NCI-H226 (cell line): Measurements from ENCODE around the gene MAP1A.

Experiments
- DNase-seq: peaks from one replicate; pipeline ENCODE4 v3.0.0-alpha.2; 2015

MAP1A gene

DNA sequence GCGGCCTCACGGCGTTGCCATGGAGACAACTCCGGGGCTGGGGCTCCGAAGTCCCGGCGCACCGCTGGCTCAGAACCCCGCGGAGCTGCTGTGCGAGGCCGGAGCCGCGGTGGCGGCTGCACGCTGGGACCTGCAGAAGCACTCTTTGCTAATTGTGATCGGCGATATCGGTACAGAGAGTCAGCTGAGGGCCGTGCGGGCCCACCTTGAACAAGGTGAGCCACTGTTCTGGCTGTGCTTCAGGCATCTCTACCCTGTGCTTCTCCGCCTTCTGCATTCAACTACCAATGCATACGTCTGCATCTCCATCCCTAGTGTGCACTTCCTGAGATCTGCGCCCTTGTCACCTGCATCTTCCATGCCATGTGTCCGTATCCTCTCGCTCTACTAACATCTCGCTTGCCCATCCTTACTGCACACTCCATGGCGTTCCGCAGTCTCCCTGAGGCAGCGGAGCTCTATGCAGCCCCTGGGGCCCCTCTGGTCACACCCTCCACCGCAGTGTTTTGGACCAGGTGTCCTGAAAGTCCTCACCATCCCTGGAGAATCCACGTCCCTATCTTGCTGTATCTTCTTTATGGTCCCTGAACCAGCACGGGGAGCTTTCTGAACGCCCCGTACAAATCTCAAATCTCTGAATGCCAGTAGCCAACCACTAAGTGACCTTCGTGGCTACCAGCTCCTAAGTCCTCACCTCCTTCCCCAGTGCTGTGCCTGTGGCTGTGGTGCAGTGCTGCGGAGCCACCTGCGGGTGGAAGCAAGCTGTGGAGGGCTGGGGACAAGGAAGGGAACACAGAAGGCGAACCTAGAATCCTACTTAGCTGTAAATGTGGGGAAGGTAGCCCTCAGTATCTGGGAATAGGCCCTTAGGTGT, 6.2 kb upstream of the MAP1A start:
- DNase-seq: no peak

DNA sequence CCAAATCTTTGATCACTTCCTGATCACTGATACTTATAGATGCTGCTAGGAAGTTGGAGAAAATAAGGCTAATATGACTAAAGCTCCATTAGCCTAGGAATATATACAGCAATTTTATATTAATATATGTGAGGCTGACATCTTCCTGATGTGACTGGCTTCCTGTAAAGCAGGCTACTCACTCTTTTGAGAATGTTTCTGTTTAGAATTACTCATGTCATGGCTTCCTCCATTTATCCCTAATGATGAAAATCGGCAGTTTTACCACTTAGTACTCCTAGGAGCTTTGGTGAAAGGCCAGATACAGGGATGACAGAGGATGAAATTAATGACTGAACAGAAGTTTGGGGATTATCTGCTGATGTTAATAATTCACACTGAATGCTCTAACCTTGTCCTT, 3.9 kb upstream of the MAP1A start:
- no peak for DNase-seq

DNA sequence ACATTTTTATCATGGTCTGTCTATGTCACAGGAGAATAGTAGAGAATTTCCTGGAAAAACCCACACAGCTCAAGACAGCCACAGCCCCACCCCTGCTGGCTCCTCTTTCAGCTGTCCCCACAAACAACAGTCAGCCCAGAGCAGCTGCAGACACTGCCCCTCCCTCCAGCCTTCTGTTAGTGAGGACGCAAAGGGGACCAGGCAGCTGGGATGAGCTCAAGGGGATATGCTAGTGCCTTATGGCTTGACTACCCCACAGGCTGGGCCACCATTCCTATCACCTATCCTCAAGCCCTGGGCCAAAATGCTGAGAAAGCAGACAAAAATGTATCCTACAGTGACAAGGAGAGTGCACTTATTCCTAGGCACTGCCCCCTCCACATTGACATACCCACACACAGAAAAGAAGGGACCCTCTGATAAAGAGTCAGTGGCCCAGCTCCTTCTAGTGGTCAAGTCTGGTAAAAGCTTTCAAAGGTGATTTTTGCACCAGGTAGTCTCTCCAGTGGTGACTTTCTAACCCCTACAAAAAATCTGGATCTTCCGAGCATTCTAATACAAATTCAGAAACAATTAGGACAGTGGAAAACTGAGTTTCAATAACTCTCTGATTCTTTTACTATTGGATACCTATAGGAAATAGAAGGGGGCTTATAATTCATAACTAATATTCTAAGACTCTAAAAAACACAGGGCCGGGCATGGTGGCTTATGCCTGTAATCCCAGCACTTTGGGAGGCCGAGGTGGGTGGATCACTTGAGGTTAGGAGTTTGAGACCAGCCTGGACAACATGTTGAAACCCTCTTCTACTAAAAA, 3.0 kb upstream of the MAP1A start:
- DNase-seq: no peak

DNA sequence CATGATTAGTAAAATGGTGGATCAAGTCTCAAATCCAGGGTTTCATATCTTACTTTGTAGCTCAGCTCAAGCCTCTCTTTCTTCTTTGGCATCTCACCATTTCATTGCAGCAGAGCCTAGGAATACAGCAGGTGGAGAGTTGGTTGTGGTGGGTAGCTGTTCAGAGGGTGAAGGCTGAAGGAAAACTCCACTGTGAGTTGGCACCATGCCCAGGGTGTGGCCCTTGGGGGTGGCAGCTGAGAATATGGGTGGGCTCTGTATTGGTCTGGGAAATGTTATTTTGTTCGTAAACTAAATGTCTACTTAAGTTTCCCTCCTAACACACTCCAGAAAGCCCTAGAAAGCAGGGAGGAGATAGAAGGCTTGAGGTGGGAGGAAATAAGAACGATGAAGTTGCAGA, 1.7 kb upstream of the MAP1A start:
- DNase-seq: no peak

DNA sequence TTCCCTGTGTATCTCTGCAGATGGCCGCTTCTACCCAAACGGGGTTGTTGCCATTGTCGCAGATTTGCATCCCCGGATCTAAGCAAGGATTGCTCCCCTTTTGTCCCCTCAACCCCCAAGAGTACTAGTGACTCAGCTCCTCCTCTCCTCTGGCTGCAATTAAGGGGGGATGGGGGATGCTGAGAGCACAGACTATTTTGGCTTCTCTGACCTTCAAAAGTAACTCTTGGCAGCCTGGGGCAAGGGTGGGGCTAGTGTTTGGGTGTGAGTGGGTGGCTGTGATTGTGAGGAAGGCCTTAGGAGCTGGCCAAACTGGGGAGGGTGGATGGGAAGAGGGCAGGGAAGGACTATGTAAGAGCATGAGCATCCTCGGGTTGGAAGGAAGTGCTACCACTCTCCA, 1.2 kb upstream of the MAP1A start:
- no peak for DNase-seq

DNA sequence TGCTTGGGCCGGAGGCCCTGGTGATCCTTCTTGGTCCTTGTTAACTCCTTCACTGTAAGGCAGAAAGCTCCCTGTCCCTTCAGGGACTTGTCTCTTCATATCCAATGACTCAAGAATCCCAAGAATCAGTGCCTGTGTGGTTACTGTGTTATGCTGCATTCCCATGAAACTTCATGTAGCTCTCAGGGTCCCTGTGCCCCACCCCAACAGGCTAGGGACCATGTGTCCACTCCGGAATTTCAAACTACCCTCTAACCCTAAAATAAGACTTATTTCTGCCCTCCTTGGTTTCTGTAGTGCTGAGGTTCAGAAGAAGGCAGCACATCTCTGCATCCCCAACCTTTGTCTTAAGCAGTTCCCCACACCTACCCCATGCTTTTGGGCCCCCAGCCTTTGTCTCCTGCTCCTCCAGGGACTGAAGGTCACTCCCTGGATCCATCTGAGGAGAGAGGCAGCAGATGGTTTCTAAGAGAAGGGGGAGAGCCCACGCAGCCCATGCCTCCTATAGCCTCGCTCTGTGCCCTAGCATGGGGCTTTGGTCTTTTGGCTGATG, 531 bp upstream of the MAP1A start:
- no peak for DNase-seq

DNA sequence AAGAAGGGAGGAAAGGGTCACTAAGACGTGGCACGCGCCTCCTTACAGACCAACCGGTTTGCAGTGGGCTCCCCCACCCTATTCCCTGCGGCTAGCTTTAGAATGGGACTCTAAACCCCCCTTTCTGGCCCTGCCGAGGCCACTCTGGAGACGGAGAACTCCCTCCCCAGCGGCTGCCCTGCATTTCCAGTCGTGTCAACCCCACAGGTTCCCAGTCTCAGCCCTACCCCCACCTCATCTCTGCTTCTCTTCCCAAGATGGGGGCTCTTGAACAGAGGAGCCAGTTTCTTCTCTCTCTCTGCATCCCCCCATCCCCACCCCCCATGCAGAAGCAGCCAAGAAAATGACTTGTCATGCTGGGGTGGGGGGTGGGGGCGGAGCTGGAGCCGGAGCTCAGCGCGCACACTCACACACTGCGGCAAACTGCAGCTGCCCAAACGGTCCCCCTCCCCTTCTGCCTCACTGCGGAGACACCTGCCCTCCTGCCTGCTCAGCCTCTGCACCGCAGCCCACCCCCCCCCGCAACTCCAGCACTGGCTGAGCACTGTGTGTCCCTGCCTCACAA, 871 bp downstream of the MAP1A start:
- DNase-seq: no peak

DNA sequence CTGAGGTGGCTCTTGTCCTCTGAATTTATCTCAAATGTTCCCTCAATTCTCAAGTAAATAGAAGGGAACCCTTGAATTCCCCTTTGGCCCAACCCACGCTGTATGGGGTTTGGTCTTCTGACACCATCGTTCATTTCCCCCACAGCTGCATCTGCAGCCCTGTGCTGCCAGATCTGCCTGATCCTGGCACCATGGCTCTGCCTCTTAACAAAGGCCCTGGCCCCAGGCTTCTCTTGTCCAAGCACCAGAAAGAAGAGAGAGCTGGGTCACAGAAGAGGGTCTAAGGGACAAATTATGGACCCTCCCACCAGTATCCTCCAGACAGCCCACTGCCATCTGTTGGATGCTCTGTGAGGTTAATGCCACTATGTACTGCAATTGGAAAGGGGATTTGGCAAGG, 1.8 kb downstream of the MAP1A start:
- DNase-seq: no peak

DNA sequence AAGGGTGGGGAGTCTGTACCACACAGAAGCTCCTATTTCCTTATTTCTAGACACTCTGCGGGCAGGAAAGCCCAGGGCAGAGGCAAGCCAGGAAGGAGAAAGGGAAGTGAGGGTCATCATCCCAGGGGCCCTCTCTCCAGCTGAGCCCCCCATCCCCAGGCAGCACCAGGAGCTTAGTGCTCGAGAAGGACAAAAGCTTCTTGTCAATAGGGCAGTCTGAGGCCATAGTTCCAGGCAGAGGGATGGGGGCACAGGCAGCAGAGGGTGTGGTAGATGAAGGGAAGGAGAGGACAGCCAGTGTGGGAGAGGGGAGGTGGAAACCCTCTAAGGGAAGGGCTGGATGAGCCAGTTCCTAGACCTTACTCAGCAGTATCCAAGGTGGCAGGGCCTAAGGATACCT, 2.7 kb downstream of the MAP1A start:
- DNase-seq: no peak

DNA sequence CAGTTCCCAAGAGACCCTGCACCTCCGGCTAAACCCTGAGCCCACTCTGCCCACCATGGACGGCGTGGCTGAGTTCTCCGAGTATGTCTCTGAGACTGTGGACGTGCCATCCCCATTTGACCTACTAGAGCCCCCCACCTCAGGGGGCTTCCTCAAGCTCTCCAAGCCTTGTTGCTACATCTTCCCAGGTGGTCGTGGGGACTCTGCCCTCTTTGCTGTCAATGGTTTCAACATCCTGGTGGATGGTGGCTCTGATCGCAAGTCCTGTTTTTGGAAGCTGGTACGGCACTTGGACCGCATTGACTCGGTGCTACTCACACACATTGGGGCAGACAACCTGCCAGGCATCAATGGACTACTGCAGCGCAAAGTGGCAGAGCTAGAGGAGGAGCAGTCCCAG, 4.0 kb downstream of the MAP1A start:
- DNase-seq: no peak

DNA sequence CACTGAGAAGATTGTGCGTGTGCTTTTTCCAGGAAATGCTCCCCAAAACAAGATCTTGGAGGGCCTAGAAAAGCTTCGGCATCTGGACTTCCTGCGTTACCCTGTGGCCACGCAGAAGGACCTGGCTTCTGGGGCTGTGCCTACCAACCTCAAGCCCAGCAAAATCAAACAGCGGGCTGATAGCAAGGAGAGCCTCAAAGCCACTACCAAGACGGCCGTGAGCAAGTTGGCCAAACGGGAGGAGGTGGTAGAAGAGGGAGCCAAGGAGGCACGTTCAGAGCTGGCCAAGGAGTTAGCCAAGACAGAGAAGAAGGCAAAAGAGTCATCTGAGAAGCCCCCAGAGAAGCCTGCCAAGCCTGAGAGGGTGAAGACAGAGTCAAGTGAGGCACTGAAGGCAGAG, 4.8 kb downstream of the MAP1A start:
- no peak for DNase-seq

DNA sequence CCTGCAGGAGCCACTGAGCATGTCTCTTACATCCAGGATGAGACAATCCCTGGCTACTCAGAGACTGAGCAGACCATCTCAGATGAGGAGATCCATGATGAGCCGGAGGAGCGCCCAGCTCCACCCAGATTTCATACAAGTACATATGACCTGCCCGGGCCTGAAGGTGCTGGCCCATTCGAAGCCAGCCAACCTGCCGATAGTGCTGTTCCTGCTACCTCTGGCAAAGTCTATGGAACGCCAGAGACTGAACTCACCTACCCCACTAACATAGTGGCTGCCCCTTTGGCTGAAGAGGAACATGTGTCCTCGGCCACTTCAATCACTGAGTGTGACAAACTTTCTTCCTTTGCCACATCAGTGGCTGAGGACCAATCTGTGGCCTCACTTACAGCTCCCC, 6.2 kb downstream of the MAP1A start:
- DNase-seq: no peak

DNA sequence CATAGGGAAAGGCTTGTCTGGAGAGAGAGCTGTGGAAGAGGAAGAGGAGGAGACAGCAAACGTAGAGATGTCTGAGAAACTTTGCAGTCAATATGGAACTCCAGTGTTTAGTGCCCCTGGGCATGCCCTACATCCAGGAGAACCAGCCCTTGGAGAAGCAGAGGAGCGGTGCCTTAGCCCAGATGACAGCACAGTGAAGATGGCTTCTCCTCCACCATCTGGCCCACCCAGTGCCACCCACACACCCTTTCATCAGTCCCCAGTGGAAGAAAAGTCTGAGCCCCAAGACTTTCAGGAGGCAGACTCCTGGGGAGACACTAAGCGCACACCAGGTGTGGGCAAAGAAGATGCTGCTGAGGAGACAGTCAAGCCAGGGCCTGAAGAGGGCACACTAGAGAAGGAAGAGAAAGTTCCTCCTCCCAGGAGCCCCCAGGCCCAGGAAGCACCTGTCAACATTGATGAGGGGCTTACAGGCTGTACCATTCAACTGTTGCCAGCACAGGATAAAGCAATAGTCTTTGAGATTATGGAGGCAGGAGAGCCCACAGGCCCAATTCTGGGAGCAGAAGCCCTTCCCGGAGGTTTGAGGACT, 6.9 kb downstream of the MAP1A start:
- no peak for DNase-seq

DNA sequence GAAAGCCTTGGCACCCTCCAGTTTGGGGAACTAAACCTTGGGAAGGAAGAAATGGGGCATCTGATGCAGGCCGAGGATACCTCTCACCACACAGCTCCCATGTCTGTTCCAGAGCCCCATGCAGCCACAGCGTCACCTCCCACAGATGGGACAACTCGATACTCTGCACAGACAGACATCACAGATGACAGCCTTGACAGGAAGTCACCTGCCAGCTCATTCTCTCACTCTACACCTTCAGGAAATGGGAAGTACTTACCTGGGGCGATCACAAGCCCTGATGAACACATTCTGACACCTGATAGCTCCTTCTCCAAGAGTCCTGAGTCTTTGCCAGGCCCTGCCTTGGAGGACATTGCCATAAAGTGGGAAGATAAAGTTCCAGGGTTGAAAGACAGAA, 7.7 kb downstream of the MAP1A start:
- no peak for DNase-seq

DNA sequence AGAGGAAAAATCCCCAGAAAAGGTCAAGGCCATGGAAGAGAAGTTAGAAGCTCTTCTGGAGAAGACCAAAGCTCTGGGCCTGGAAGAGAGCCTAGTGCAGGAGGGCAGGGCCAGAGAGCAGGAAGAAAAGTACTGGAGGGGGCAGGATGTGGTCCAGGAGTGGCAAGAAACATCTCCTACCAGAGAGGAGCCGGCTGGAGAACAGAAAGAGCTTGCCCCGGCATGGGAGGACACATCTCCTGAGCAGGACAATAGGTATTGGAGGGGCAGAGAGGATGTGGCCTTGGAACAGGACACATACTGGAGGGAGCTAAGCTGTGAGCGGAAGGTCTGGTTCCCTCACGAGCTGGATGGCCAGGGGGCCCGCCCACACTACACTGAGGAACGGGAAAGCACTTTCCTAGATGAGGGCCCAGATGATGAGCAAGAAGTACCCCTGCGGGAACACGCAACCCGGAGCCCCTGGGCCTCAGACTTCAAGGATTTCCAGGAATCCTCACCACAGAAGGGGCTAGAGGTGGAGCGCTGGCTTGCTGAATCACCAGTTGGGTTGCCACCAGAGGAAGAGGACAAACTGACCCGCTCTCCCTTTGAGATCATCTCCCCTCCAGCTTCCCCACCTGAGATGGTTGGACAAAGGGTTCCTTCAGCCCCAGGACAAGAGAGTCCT, 9.0 kb downstream of the MAP1A start:
- DNase-seq: no peak

DNA sequence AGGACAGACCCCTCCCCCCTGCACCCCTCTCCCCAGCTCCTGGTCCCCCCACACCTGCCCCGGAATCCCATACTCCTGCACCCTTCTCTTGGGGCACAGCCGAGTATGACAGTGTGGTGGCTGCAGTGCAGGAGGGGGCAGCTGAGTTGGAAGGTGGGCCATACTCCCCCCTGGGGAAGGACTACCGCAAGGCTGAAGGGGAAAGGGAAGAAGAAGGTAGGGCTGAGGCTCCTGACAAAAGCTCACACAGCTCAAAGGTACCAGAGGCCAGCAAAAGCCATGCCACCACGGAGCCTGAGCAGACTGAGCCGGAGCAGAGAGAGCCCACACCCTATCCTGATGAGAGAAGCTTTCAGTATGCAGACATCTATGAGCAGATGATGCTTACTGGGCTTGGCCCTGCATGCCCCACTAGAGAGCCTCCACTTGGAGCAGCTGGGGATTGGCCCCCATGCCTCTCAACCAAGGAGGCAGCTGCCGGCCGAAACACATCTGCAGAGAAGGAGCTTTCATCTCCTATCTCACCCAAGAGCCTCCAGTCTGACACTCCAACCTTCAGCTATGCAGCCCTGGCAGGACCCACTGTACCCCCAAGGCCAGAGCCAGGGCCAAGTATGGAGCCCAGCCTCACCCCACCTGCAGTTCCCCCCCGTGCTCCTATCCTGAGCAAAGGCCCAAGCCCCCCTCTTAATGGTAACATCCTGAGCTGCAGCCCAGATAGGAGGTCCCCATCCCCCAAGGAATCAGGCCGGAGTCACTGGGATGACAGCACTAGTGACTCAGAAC, 9.8 kb downstream of the MAP1A start:
- DNase-seq: no peak

DNA sequence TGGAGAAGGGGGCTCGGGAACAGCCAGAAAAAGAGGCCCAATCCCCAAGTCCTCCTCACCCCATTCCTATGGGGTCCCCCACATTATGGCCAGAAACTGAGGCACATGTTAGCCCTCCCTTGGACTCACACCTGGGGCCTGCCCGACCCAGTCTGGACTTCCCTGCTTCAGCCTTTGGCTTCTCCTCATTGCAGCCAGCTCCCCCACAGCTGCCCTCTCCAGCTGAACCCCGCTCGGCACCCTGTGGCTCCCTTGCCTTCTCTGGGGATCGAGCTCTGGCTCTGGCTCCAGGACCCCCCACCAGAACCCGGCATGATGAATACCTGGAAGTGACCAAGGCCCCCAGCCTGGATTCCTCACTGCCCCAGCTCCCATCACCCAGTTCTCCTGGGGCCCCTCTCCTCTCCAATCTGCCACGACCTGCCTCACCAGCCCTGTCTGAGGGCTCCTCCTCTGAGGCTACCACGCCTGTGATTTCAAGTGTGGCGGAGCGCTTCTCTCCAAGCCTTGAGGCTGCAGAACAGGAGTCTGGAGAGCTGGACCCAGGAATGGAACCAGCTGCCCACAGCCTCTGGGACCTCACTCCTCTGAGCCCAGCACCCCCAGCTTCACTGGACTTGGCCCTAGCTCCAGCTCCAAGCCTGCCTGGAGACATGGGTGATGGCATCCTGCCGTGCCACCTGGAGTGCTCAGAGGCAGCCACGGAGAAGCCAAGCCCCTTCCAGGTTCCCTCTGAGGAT, 10.6 kb downstream of the MAP1A start:
- no peak for DNase-seq

DNA sequence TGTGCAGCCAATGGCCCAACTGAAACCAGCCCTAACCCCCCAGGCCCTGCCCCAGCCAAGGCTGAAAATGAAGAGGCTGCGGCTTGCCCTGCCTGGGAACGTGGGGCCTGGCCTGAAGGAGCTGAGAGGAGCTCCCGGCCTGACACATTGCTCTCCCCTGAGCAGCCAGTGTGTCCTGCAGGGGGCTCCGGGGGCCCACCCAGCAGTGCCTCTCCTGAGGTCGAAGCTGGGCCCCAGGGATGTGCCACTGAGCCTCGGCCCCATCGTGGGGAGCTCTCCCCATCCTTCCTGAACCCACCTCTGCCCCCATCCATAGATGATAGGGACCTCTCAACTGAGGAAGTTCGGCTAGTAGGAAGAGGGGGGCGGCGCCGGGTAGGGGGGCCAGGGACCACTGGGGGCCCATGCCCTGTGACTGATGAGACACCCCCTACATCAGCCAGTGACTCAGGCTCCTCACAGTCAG, 11.2 kb downstream of the MAP1A start:
- no peak for DNase-seq

DNA sequence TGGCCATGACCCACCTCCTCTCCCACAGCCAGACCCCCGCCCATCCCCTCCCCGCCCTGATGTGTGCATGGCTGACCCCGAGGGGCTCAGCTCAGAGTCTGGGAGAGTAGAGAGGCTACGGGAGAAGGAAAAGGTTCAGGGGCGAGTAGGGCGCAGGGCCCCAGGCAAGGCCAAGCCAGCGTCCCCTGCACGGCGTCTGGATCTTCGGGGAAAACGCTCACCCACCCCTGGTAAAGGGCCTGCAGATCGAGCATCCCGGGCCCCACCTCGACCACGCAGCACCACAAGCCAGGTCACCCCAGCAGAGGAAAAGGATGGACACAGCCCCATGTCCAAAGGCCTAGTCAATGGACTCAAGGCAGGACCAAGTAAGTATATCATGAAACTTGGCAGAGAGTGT, 11.7 kb downstream of the MAP1A start:
- DNase-seq: no peak

DNA sequence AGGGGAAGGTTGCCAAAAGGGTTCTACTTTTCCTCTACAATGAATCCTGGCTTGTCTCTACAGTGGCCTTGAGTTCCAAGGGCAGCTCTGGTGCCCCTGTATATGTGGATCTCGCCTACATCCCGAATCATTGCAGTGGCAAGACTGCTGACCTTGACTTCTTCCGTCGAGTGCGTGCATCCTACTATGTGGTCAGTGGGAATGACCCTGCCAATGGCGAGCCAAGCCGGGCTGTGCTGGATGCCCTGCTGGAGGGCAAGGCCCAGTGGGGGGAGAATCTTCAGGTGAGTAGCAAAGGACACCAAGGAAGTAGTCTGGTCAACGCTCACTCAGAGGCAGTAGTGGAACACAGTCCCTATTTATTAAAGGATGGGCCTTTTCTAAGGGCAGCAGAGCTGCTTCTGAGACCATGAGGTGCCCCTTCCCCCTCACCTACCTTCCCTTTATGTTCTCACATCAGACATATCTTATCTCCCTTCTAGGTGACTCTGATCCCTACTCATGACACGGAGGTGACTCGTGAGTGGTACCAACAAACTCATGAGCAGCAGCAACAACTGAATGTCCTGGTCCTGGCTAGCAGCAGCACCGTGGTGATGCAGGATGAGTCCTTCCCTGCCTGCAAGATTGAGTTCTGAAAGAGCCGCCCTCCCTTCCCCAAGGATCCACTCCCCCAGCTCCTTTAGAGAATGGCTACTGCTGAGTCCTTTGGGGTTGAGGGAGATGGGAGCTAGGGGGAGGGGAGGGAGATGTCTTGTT, 12.4 kb downstream of the MAP1A start:
- no peak for DNase-seq
